Choroid plexus epithelial cell (primary cell): ENCODE measurements around the gene REEP1.
A peak's percentile ranks its signal among the peaks of the same experiment; 100 is the strongest.
"Not testable (repeated sequence)": the region's sequence is repeated elsewhere in the genome, so short reads cannot be mapped to it uniquely, and the experiment has no call there.

Experiments
- DNase-seq: peaks from one replicate; pipeline ENCODE4 v3.0.0-alpha.2; 2010; ENCODE audit warnings: low read depth
- H3K4me3 ChIP-seq: 2 replicates; pipeline ENCODE4 v1.5.1; 2011; ENCODE audit warnings: low read depth, mild to moderate bottlenecking, control low read depth, low read length, moderate library complexity
- TF ChIP-seq, protein P1 (sequence below): conservative IDR thresholded peaks from 2 replicates; pipeline ENCODE4 v1.5.1; 2011; ENCODE audit warnings: low read depth, mild to moderate bottlenecking, control low read depth, inconsistent platforms, low read length, moderate library complexity

The REEP1 gene

DNA sequence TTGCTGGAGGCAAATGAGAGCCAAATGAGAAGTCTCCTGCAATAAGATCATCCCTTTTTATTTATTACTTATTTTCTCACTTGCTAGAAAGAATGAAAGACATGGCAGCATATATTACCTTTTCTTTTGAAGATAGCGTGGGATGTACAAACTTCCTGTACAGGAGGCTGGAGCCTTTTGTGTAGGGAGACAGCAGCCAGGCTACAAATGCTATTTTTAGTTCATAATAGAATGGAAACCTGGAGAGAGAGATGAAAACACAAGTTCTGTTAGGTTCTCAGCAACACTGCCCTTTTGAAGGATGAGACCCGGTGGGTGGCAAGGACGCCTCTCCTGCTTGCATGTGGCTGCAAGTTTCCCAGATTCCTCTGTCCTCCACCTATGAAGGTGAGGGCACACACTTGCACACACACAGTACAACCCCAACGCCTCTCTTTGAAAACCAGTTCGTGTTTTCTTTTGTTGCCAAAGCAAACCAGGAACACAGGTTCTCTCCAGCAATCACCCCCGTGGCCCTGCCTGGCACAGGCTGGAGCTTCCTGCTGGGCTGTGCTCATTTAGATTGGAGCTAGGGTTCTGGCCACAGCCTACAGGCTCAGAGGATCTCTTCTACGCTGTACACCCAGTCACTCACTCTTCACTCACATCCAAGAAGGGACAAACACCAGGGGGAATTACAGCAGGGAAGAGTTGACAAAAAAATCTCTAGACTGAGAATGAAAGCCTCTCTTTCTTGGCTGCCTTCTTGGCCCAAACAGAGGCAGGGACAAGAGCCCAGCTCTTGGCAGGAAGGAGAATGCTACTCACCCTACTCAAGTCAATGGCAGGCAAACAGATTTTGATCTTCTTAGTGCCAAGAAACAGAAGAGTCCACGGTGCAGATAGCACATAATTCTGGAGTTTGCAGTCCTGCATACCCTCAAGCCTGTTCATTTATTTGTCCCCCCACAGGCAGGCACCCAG is 82.6 kb downstream of the REEP1 start:
- peak; percentile 13 for DNase-seq
- H3K4me3 ChIP-seq: no peak overlapping the region
- TF ChIP-seq, protein P1, sequence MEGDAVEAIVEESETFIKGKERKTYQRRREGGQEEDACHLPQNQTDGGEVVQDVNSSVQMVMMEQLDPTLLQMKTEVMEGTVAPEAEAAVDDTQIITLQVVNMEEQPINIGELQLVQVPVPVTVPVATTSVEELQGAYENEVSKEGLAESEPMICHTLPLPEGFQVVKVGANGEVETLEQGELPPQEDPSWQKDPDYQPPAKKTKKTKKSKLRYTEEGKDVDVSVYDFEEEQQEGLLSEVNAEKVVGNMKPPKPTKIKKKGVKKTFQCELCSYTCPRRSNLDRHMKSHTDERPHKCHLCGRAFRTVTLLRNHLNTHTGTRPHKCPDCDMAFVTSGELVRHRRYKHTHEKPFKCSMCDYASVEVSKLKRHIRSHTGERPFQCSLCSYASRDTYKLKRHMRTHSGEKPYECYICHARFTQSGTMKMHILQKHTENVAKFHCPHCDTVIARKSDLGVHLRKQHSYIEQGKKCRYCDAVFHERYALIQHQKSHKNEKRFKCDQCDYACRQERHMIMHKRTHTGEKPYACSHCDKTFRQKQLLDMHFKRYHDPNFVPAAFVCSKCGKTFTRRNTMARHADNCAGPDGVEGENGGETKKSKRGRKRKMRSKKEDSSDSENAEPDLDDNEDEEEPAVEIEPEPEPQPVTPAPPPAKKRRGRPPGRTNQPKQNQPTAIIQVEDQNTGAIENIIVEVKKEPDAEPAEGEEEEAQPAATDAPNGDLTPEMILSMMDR: no peak

DNA sequence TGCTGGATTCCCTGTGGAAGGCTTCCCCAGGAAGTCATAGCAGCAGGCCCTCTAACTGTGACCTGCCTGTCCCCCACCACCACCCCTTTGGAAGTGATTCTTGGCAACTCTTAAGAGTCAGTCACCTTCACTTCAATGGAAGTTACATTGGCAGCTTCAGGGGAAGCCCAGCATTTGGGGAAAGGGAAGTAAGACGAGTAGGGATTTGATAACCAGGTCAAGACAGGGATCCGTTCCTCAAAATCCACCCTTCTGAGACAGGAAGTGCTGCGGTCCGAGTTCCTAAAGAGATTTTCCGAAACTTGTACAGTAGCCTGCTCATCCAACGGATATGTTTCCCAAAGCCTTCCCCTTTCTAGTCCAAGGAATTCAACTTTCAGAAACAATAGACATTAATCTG is 84.0 kb downstream of the REEP1 start:
- DNase-seq: no peak
- H3K4me3 ChIP-seq: no peak overlapping the region
- TF ChIP-seq, protein P1: no peak

DNA sequence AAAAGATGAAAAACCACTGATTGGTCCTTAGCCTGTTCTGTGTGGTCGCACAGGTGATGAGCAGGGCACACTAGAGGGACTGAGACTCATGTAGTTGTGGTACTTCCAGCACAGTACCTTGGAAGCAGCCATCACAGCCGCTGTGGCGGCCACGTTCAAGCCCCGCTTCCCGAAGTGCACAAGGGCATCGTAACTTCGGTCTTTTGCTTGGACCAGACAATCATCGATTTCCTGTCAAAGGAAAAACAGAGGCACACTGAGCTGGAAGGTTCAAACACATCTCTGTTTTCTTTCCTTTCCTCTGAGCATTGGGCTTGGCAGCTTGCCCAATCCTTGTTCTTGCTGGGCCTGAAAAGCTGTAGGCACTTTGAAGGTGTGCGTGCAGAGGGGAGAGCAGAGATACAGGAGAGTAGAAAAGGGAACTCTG is 85.6 kb downstream of the REEP1 start:
- TF ChIP-seq, protein P1: no peak
- peak; percentile 12 for DNase-seq
- no peak overlapping the region for H3K4me3 ChIP-seq

DNA sequence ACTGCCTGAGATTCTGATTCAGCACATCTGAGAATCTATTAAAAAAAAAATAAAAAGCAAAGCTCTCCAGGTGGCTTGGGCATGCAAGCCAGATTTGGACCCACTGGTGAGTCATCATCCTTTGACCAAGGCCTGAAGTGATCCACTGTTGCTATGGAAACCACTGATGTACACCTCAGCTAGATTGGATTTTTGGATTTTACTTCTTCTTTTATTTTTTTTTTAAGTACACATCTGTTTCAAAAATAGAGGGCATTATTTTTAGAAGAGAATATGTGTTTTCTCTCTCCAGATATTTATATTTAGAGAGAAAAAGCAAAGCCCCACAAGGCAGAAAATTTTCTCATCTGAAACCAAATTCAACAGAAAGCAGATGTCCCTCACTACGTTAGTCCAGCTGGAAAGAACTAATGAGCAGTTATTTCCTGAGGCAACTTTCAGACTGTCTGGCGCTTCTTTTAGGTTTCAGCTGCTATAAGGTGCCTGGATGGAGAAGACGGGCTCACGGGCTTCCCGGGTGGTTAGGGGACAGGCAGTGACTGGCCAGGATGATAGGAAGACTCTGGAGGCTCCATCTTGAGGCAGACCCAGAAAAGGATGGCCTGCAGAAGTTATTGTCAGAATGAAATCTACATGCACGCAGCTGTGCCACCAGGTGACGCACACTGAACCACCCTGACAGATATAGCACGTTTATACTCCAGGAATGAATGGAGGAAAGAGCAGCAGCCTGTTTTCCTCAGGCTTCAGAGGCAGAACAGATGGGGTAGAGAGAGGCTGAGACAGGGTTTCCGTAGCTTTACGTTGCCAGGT is 87.6 kb downstream of the REEP1 start:
- TF ChIP-seq, protein P1: no peak
- peak; percentile 78 for DNase-seq
- no peak overlapping the region for H3K4me3 ChIP-seq

DNA sequence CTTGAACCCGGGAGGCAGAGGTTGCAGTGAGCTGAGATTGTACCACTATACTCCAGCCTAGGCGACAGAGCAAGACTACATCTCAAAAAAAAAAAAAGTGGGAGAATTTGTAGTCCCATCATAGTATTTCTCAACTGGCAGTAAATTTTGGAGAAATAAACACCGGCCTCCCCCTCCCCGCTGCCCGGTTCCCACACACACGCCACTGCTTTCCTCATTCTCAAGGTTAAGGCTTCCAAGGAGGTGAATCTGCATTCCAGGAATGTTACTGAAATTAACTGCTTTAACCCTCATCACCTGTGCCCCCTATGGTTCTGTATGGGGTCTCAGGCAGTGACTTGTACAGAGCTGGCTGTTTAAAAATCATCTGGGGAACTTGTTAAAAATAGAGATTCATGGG is 88.2 kb downstream of the REEP1 start:
- TF ChIP-seq, protein P1: no peak
- DNase-seq: no peak
- no peak overlapping the region for H3K4me3 ChIP-seq

DNA sequence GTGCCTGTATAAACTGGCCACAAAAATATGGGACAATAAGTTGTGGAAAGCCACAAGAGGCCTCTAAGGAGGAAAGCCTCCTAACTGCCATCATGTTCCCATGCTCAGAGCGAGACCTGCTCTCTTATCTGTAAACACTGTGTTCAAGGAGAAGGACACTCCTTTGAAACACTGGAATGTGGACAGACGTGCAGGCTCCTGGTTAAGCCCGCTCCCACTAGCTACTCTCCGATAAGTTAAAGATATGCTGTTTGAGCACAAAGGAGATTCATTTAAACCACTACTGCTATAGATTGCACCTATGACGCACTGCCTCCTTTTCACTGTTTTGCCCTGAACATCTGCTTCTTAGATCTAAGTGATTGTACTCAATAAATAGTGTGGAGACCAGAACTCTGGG is 92.2 kb downstream of the REEP1 start:
- not testable (repeated sequence) for DNase-seq, H3K4me3 ChIP-seq

DNA sequence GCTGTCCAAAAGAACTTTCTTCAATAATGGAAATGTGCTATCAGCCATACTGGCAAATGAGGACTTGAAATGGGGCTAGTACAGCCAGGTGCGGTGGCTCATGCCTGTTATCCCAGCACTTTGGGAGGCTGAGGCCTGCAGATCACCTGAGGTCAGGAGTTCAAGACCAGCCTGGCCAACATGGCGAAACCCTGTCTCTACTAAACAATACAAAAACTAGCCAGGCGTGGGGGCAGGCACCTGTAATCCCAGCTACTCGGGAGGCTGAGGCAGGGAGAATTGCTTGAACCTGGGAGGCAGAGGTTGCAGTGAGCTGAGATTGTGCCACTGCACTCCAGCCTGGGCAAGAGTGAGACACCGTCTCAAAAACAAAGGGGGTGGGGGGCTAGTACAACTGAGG is 92.6 kb downstream of the REEP1 start:
- H3K4me3 ChIP-seq, DNase-seq: not testable (repeated sequence)
